Renal cortex interstitium (tissue), 11 donors: ENCODE measurements around the gene SERPINB6. TPM values are rescaled to one million over a fixed set of nuclear protein-coding genes. Genes with fewer than 3 reads are reported as not detected.
"Not testable (repeated sequence)": the region's sequence is repeated elsewhere in the genome, so short reads cannot be mapped to it uniquely, and the experiment has no call there.

Experiments used
- DNase-seq, 11 donors: peaks; one replicate each; pipeline ENCODE4 v3.0.0-alpha.2; 2013; ENCODE audit warnings: low read depth in 9 of 11, low spot score in 4 of 11; ENCODE audit errors: extremely low read depth in 1 of 11
- polyA plus RNA-seq, 3 donors: library from polyadenylated mRNA; unstranded; fragments of 120-200 nt; gene quantifications; one replicate each; pipeline ENCODE4 v1.2.1, GENCODE V29; 2013; ENCODE audit not compliant: insufficient read length in 3 of 3

The SERPINB6 gene
- polyA plus RNA-seq, 3 donors: 82.8 to 98.8 (median 84.5) TPM

DNA sequence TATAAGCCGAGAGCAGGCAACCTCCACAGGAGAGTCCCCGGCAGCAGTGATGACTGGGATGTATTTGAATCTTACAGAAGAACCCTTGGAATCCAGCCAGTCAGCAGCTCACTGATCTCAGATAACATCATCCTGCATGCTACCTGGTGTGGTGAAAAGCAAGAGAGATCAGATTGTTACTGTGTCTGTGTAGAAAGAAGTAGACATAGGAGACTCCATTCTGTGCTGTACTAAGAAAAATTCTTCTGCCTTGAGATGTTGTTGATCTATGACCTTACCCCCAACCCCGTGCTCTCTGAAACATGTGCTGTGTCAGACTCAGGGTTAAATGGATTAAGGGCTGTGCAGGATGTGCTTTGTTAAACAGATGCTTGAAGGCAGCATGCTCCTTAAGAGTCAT, 62.9 kb downstream of the SERPINB6 start:
- DNase-seq: not testable (repeated sequence)

DNA sequence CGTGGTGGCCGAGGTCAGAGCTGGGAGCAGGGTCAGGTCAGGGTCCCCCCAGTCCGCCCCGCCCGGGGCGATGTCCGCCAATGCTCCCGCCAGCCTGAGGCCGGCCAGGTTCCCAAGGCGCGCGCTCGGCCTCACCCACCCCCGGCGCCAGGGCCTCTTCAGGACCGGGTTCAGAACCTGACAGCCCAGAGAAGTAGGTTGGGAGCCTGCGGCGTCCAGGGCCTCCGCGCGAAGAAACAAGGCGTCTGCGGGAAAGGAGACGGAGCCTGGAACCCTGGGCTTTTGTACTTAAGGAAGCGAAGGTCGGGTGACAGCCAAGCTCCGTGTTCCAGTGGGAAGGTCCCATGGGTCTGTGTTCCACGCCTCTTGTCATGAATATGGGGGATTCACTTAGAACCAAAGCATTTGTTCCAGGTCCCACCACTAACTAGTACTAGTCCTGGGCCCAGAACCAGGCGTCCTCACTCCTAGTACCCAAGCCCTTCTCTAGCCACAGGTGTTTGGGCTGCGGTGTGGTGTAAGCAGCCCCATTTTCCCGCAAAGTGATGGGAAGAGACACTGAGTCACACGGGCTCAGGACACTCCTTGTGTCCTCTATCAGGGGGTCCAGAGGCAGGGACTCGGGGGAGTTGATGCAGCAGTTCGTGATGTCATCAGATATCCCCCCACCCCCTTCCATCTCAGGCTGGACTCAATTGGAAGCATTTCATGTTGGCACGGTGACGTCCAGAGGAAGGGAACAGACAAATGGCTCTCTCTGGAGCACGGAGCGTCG, 67.8 kb downstream of the SERPINB6 start:
- not testable (repeated sequence) for DNase-seq

DNA sequence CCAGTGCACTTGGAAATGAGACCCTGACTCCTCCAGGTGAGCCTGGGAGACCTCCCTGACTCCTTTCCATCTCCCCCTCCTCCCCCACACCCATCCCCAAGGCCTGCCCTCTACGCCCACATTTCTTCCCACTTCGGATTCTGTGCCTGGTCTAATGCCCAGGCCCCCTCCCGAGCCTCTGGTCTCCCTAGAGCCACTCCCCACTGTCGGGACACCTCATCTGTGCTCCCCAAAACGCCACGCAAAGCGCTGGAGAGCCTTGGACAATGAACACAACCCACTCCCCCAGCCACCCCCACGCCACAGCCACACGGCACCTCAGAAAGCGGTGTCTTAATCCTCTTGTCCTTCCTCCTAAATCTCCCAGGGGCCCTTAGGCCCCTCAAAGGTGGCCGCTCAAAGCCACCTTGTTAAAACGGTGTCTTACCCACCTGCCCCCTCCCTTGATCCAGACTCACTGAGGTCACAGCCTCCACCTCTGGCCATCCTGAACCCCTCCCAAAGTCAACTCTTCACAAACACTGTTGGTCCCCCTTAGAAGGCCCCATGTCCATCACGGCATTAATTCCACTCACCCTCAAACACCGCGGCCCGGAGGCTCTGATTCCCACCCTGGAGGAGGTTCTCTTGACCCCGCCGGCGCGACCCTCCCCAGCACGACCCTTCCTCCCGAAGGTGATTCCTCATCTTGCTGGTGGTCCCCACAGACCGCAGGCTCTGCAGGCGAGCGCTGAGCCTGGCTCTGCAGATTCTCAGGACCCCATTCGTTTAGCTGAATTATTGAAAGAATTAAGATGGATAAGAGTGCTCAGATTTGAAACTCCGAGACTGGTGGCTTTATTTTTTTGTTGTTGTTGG, 69.5 kb downstream of the SERPINB6 start:
- DNase-seq: not testable (repeated sequence)

DNA sequence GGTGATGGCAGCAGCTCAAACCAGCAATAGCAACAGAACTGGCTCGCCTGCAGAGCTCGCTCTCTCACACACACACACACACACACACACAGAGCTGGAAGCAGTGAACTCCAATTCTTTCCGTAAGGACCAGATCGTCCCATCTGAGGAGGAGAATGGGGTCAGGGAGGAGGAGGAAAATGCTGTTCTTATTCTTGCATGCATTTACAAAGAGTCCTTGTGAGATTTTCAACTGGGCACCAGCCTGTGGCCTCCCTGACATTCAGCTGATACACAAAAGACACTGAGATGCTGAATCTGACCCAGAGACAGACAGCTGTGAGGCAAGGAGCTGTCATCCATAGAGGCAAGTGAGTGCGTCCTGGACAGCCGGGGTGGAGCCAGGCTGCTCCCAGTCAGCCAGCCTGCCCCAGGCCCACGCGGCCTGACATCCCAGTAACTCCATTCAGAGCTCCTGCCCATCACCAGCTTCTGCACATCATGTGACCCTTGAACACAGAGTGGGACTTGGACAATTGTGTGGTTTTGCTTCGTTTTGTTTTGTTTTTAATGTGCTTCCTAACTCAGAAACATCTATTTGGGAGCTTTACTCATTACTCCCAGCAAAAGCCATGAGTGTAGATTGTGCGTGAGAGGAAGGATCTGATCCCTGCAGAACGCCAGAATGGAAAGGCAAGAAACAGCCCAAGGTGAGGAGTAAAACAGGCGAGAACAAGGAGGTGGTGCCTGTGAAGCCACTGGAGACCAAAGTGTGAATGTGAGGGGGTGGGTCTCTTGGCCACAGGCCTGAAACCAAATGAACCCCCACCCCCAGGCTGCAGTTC, 70.3 kb downstream of the SERPINB6 start:
- no peak for DNase-seq

DNA sequence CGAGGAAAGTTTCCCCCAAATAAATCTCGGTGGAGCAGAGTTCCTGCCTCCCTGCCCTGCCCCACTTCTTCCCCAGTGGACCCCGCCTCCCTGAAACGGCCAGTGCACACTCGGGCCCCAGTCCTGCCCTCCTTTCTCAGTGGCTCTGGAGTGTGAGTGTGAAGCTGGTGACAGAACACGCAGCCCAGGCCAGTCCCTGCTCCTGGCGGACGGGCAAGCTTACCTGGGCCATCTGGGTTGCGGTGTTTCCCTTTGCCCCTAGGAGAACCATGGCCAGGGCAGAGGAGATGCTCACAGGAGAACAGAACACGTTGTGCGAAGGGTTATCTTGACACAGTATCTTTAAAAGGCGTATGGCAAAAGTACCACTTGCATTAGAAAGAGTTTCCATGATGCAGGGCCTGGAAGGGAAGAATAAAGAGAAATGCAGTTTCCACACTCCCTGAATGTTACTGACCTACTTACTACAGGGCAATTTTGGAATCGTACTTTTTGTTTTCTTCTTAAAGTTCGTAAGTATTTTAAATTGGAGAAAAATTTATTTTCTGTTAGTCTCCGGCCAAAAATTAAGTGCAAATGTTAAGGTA, 71.1 kb downstream of the SERPINB6 start:
- no peak for DNase-seq

DNA sequence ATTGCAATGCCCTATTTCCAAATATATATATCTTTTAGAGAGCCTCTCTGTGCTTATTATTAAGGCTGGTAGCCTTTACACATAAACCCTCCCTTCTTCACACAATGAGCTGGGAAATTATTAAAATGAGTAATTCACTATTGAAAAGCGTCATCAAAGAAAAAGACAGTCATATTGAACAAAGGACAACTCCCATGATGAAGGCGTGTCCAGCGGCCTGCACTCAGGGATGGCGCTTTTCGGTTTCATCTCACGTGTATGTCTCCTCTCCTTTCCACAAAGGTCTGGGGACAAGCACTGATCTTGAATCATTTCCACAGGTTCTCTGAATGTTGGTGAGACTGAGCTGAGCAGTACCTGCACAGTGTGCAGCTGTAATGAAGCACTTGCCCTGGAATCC, 71.8 kb downstream of the SERPINB6 start:
- no peak for DNase-seq

Other genes starting within 250 kb of the SERPINB6 start
- gene MYLK4, start 220.6 kb downstream of the SERPINB6 start, polyA plus RNA-seq: 1 to 10 TPM; 1.3 to 1.5 (median 1.4) TPM
- 10 to 100 TPM; 52.9 to 57.8 (median 54.6) TPM for gene WRNIP1, start 206.2 kb downstream of the SERPINB6 start, polyA plus RNA-seq
- 10 to 100 TPM; 17.6 to 25.5 (median 20.8) TPM for gene SERPINB1, start 129.7 kb downstream of the SERPINB6 start, polyA plus RNA-seq
- gene SERPINB9, start 68.3 kb downstream of the SERPINB6 start, polyA plus RNA-seq: 10 to 100 TPM; 10.8 to 13.8 (median 11.5) TPM
- gene NQO2, start 28.3 kb upstream of the SERPINB6 start, polyA plus RNA-seq: 10 to 100 TPM; 67.4 to 93.6 (median 81.2) TPM
- gene RIPK1, start 96.9 kb upstream of the SERPINB6 start, polyA plus RNA-seq: 10 to 100 TPM; 24.6 to 26.8 (median 26.2) TPM
- 10 to 100 TPM; 53.0 to 67.6 (median 60.6) TPM for gene BPHL, start 147.1 kb upstream of the SERPINB6 start, polyA plus RNA-seq
- gene TUBB2A, start 186.0 kb upstream of the SERPINB6 start, polyA plus RNA-seq: 10 to 100 TPM; 41.8 to 75.9 (median 61.2) TPM